Right renal pelvis (tissue), 4 donors: ENCODE results near the gene MUC4. TPM values are rescaled to one million over a fixed set of nuclear protein-coding genes. Genes with fewer than 3 reads are reported as not detected.
"Not testable (repeated sequence)": the region's sequence is repeated elsewhere in the genome, so short reads cannot be mapped to it uniquely, and the experiment has no call there.

ENCODE experiments used
- DNase-seq, 4 donors: peaks; one replicate each; pipeline ENCODE4 v3.0.0-alpha.2; 2013; ENCODE audit warnings: low read depth in 4 of 4, low spot score in 3 of 4, missing footprints in 1 of 4
- polyA plus RNA-seq, 4 donors: library from polyadenylated mRNA; unstranded; fragments of 120-200 nt; gene quantifications; one replicate each; pipeline ENCODE4 v1.2.1, GENCODE V29; 2013; ENCODE audit not compliant: insufficient read length in 4 of 4

MUC4 gene
- polyA plus RNA-seq, 4 donors = 0.62 to 2.1 (median 0.85) TPM

DNA sequence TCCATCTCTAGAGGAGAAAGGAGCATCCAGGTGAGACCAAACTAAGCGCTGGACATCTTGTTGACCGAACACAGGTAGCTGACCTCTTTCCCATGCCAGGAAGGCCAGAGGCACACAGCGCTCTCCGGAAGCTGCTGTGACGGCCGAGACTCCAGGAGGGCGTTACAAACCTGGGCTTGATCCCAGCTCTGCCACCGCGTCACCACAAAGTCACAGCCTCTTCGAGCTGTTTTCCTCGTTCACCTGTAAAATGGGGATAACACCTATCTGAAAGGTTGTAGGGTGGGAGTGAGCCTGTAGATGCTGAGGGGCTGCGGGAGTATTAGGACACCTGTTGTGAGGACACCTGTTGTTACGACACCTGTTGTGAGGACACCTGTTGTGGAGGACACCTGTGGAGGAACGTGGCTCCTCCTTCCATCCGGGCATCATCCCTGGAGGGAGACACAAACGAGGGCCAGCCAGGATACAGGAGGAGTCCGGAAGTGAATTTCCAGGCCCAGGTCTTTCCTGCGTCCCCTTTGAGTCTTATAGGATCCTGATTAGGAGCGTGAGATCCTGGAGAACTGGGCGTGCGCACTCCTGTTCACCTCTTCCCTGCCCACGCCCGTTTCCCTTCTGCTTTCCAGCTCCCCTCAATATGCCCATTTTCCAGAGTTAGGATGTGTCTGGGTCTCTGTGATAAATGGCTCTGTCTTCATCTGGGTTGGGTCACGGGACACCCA is 2.3 kb upstream of the MUC4 start:
- no peak for DNase-seq

DNA sequence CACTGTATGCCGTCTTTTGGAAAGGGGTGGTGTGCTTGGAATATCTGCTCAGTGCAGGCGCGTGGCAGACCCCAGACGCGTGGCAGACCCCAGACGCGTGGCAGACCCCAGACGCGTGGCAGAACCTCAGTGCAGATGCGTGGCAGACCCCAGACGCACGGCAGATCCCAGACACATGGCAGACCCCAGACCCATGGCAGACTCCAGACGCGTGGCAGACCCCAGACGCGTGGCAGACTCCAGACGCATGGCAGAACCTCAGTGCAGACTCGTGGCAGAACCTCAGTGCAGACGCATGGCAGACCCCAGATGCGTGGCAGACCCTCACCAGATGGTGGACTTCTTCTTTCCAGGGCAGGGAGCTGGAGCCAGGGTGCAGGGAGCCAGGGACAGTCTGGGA is 637 bp upstream of the MUC4 start:
- no peak for DNase-seq

DNA sequence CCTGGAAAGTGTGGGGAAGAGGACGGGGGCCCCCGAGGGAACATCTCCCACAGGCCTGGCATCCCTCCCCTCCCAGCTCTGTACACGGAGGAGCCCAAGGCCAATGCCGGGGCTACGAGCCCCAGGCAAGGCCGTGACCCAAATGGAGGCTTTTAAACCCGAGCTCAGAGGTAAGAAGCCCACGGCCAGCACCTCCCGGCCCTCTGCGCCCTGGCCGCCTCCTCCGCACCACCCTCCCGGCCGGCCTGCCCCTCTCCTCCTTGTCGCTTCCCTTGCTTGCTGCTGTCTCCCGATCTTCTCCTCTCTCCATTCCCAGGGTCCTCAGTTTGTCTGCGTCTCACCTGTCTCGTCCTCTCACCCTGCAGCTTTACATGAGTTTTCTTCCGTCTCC is 1.3 kb downstream of the MUC4 start:
- DNase-seq = no peak

DNA sequence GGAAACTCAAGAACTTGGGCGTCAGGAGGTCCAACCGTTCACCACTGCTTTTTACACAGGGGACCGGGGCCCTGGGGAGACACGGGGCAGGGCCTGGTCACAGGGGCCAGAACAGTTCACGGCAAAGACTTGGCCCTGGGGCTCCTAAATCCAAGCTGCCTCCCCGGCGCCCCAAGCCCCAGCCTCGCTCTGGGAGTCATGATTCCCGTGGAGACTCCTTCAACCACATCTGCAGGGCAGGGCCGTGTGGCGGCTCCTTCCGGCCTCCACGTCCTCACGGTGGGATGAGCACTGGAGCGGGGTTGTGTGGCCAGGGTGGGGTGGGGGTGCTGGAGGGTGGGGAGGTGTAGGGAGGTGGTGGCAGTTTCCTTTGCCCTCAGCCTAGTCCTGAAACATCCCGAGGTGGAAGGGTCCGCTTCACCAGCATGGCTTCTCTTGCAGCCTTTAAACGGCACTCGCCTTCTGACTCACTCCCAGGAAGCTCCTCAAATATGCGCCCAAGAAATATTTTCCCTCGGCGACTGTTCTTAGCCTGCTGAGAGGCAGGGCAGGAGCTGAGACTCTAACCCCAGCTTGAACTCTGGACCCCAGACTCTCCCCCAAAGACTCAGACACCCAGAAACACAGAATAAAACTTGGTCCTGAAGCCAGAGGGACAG is 1.8 kb downstream of the MUC4 start:
- no peak for DNase-seq

DNA sequence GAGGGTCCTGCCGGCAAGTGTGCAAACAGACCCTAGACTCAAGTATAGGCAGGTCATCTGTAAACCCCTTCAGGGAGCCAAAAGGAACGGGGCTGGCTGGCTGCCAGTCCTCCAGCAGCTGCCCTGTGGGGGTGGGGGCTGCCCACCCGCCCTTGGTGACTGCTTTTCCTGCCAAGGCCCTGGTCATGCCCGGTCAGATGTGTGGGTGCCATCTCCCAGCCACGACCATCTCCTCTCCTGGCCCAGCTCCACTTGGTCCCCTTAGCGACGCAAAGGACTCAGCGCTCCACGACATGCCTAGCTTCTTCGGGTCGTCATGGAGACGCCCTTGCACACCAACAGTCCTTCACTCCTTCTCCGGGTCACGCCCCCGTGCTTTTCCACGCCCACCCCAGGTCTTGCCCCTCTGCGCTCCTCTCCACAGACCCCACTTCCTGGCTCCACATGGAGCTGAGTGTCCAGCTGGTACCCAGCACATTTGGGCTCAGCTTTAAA is 2.4 kb downstream of the MUC4 start:
- no peak for DNase-seq

DNA sequence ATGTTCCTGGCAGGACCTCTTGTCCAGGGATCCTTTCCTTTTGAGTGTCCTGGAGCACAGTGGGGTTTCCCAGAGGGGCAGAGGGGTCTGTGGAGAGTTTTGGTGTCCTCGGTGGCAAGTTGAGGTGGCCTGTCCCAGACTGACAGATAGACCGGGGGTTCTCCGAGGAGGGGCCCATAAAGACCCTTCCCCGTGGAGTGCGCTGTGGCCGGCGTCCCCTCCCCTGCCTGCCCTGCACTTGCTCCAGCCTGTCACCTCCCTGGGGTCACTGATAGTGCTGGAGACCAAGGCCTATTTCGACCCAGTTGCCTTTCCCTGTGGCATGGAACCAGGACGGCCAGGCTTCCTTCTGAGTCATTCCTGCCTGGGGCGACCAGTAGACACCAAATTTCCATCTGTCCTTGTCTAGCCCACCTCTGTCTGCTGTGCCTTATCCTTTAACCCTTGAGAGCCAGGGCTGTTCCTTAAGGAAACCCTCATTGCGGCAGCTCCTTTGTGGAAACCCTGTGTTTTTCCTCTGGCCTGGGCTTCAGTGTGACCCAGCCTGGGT is 2.9 kb downstream of the MUC4 start:
- DNase-seq = no peak

DNA sequence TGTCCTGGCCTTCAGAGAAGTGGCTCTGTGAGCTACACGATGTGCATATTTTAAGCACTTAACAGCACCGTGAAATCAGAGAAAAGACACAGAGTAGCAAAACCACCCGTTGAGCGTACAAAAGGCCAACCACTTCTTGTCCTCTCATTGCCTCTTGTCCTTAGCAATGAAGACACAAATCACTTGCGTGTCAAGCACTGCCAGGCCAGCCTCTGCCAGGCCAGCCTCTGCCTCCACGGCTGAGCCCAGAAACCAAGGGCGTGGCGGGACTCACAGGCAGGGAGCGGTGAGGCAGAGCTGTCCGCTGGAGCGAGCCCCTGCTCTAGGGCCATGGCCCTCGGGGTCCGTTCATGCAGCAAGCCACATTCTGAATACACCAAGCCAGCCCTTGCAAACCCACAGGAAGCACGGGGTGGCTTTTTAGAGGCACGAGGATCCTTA is 4.0 kb downstream of the MUC4 start:
- DNase-seq = no peak

DNA sequence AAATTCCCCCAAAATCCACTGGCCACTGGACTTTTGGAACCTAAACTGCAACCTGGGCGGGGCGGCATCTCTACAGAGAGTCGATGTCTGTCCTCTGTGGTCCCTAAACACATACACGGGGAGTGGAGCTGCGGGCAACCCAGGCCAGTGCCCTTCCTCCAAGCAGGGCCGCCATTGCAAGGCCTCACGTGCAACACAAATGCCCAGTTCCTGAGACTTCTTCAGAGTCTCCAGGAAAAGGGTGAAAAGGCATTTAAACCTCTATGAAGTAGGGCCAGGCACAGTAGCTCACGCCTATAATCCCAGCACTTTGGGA is 4.9 kb downstream of the MUC4 start:
- DNase-seq = no peak

DNA sequence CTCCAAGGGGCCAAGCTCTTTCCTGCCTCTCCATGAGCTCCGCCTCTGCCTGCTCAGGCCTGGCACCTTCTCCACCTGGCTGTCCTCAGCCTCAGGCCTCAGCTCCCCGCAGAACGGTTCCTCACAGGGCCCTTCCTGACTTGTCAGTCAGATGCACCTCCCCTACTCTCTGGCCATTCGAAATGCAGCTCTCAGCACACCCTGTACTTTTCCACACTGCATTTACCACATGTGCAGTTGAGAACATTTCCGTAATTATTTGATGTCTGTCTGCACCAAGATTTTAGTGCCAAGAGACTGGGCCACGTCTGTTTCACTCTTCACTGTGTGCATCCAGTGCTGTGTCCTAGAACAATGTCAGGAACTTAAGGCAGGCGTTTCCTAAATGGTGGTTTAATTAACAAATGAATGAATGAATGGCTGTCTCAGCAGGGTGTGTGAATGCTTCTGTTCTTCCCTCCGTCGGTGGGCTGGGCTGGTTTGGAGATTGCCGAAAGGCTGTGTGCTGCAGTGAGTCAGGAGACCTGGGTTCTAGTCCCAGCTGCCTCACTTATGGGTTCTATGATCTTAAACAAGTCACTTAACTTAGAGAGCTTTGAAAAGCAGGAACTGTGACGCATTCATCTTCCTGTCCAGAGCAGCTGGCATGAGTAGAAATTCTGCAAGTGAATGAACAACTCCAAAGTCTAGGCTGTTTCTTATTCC is 5.4 kb downstream of the MUC4 start:
- no peak for DNase-seq

DNA sequence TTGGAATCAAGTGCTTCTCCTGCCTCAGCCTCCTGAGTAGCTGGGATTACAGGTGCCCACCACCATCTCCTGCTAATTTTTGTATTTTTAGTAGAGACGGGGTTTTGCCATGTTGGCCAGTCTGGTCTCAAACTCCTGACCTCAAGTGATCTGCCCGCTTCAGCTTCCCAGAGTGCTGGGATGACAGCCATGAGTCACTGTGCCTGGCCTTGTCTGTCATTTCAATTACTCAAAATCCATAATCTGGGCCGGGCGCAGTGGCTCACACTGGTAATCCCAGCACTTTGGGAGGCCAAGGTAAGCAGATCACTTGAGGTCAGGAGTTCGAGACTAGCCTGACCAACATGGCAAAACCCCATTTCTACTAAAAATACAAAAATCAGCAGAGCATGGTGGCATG is 6.1 kb downstream of the MUC4 start:
- DNase-seq = not testable (repeated sequence)

DNA sequence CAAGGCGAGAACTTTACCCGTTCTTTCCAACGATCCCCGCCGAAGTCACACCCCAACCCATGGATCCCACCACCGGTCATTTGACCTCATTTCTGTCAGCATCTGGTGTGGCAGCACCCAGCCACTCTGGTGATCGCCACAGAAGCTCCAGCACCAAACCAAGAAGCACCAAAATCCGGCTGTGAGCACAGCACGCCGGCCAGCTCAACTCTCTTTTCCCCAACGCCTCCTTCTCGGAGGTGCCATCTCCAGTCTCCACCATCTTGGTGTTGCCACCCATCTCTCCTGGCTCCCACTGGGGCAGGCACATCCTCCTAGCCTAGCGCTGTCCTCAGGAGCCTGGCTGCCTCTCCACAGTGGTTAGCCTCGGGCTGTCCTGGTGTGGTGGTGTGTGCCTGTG is 6.5 kb downstream of the MUC4 start:
- DNase-seq = no peak

DNA sequence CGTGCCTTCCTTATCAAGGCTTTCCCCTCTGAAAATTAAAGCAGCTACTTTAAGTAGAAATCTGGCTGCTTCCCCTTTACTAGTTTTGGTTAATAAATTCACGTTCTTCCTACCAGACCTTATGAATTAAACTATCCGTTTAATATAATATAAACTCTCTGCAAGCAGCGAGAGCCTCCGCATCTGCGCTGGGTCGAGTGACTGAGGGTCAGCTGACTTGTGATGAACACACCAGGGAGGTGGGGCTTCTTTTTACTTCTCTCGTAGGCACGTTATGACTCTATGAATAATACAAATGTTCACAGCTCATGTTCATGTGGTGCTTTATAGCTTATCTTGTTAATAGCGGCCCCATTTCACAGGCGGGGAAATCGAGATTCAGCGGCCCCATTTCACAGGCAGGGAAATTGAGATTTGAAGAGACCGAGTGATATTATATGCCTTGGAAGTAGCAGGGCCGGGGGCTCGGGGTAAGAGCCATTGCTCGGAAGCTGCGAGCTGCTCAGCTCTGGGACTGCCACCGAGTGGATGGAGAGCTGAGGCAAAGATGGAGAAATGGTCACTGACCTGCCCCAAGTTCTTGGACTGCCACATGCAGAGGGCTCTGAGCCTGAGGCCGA is 8.3 kb downstream of the MUC4 start:
- DNase-seq = no peak

DNA sequence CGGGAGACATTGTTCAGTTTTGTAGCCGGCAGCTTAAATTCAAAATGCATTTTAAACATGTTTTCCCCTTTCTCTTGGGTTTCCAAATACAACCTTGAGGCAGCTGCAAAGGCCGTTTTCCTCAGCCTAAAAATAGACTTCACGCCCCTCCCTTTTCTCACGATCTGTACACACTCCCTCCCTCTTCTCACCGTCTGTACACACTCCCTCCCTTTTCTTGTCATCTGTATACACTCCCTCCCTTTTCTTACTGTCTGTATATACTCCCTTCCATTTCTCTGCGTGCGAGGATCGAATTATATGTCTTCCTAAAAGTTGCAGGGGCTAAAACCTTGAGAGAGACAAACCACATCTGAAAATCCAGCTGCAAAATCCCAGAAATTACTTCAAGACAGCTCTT is 8.9 kb downstream of the MUC4 start:
- DNase-seq = no peak

DNA sequence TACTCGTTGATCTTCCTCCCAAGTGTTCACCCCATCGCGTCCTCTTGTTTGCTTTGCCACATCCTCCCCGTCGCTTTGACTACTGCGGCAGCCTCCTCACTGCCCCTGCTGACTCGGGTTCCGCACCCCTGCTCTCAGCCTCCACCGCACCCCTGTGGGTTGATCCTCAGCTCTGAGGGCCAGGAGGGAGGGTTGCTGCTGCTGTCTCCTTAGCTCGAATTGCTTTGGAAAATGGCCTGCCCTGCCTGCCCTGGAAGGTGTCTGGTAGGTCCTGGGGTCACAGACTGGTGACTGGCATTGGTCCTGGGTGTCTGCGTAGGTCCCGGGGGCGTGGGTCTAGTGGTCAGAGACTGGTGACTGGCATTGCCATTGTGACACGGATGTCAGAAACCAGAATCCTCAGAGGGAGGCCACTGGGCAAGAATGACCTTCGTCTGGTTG is 9.4 kb downstream of the MUC4 start:
- no peak for DNase-seq

DNA sequence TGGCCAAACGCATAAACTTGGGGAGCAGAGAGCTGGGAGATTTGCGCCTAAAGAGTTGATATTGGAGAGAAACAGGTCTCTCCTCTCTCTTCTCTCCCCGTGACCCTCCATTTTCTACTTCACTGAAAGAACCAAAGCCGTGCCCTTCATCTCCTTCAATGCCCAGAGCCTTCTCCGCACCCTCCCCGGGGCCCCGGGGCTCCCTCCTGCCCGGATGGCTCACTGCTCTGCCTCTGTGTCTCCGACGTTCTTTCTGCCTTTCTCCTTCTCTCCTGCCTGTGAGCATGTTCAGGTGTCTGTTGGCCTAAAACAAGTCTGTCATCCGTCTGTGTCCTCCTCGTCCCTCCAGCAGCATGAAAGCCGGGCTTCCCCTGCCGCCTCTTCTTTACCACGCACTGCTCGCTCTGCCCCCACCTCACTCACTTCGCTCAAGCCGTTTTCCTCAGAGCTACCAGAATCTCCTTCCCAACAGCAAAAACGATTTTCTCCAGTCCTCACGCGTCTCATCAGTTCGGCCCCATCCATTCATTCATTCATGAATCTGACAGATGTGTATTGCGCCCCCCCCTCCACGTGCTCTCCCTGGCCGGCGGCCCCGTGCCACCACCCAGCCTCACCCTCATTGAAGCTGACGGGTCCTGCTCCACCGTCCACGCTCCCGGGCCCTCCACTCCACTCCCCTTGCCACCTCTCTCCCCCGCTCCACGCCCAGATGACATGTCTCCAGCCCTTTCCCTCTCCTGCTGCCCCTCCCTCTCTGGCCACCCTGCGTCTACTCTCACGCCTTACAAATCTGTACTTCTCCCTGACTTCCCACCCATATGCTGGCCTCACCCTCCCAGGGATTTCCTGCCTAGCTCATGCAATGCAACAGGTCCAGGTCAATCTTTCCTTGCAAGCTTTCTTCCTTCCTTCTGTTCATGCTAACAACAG is 10.2 kb downstream of the MUC4 start:
- no peak for DNase-seq

DNA sequence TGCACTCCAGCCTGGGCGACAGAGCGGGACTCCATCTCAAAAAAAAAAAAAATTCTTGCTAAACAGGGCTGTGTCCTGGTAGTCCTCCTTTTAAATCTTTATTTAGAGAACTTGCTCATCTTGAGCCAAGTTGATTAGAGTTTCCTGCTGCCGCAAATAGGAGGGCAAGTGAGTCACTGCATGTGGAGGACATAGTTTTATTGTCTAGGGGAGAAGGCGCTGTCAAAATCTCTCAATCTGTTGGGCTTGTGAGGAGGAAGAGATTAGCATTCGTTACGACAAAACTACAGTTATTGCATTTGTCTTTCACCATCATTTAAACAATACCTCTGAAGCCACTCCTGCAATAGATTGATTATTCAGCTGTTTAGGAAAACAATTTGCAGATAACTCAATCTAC is 11.5 kb downstream of the MUC4 start:
- DNase-seq = no peak

DNA sequence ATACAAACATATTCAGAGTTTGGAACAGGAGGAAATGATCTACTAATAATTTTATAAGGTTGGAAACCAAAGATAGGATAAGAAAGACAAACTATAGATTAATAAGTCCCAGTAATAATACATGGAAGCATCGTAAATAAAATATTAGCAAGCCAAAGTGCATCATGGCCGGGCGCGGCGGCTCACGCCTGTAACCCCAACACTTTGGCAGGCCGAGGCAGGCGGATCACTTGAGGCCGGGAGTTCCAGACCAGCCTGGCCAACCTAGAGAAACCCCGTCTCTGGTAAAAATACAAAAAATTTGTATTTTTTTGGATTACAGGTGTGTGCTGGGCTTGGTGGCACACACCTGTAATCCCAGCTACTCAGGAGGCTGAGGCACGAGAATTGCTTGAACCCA is 14.9 kb downstream of the MUC4 start:
- DNase-seq = no peak

DNA sequence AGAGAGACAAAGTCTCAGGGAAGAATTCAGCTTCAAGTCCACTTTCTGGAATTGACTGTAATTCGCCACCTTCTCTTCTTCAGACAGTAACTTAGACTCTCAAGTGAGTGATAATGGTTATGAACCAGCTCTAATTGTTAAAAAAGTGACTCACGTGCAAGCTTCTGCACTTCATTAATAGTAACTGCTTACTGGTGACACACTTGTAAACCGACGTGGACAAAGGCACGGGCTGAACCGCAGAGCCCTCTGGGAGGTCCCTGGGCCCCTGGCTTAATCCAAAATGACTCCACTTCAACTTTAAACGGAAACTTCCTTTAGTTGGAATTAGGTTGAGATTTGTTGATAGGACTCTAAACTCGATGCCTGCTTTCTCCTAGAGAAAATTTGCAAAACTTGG is 17.0 kb downstream of the MUC4 start:
- no peak for DNase-seq

DNA sequence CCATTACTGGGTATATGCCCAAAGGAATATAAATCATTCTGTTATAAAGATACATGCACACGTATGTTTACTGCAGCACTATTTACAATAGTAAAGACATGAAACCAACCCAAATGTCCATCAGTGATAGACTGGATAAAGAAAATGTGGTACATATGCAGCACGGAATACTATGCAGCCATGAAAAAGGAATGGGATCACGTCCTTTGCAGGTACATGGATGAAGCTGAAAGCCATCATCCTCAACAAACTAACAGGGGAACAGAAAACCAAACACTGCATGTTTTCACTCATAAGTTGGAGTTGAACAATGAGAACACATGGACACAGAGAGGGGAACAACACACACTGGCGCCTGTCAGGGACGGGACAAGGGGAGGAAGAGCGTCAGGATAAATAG is 19.1 kb downstream of the MUC4 start:
- not testable (repeated sequence) for DNase-seq

DNA sequence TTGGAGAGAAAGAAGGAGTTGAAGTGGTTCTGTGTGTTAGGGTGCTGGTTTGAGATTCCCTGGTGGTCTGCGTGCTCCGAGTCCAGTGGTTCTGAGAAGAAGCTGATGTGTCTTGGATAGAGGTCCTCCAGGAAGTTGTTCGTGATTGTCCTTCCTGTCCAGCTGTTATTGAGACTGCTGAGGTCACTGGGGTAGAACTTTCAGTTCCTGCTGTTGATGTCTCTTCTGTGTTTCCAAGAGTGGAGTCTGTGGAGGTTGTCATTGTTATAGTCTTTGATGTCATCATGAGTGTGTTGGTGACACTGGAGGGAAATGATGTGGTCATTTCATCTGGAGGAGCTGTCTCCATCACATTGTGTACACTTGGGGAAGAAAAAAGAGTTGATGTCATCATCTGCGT is 20.8 kb downstream of the MUC4 start:
- no peak for DNase-seq
